Astrocyte (in vitro differentiated cells and primary cell): ENCODE measurements around the gene SYT8. TPM values are rescaled to one million over a fixed set of nuclear protein-coding genes. Genes with fewer than 3 reads are reported as not detected.

ENCODE experiments used
- DNase-seq: peaks from one replicate; pipeline ENCODE4 v3.0.0-alpha.2; 2010; ENCODE audit warnings: low read depth
- FAIRE-seq: peaks from 2 replicates; lab custom pipeline; 2011; peaks lifted over from hg19 to GRCh38; lab: Jason Lieb, UNC
- H2AFZ ChIP-seq: 2 replicates; pipeline ENCODE4 v1.6.0; 2012; ENCODE audit warnings: low read depth, low read length, inconsistent platforms
- H3K27ac ChIP-seq: 2 replicates; pipeline ENCODE4 v1.5.1; 2011; ENCODE audit warnings: low read depth, low read length, inconsistent platforms
- H3K27me3 ChIP-seq: 2 replicates; pipeline ENCODE4 v1.6.0; 2011; ENCODE audit warnings: low read length, inconsistent platforms; ENCODE audit not compliant: insufficient read depth
- H3K36me3 ChIP-seq: 2 replicates; pipeline ENCODE4 v1.5.1; 2011; ENCODE audit warnings: low read length, inconsistent platforms; ENCODE audit not compliant: insufficient read depth
- H3K4me1 ChIP-seq: 2 replicates; pipeline ENCODE4 v1.5.1; 2011; ENCODE audit warnings: low read length, inconsistent platforms; ENCODE audit not compliant: insufficient read depth
- H3K4me2 ChIP-seq: 2 replicates; pipeline ENCODE4 v1.6.0; 2012; ENCODE audit warnings: low read length, inconsistent platforms
- H3K4me3 ChIP-seq: 2 replicates; pipeline ENCODE4 v1.5.1; 2011; ENCODE audit warnings: low read depth, mild to moderate bottlenecking, low read length, inconsistent platforms; ENCODE audit not compliant: insufficient read depth
- H3K79me2 ChIP-seq: 2 replicates; pipeline ENCODE4 v1.6.0; 2012; ENCODE audit warnings: mild to moderate bottlenecking, low read length, inconsistent platforms; ENCODE audit not compliant: insufficient read depth
- H3K9ac ChIP-seq: 2 replicates; pipeline ENCODE4 v1.6.0; 2012; ENCODE audit warnings: mild to moderate bottlenecking, low read length, inconsistent platforms
- H3K9me3 ChIP-seq: 2 replicates; pipeline ENCODE4 v1.5.1; 2012; ENCODE audit warnings: low read depth, mild to moderate bottlenecking, low read length, inconsistent platforms; ENCODE audit not compliant: insufficient read depth
- H4K20me1 ChIP-seq: 2 replicates; pipeline ENCODE4 v1.6.0; 2012; ENCODE audit warnings: low read length, inconsistent platforms; ENCODE audit not compliant: insufficient read depth
- H3K27ac Mint-ChIP-seq: one replicate; pipeline ENCODE4 v1.8.0; 2021; ENCODE audit warnings: mild to moderate bottlenecking, mixed read lengths; ENCODE audit not compliant: unreplicated experiment
- H3K27me3 Mint-ChIP-seq: one replicate; pipeline ENCODE4 v1.8.0; 2021; ENCODE audit warnings: low read depth, mixed read lengths; ENCODE audit not compliant: unreplicated experiment
- H3K36me3 Mint-ChIP-seq: one replicate; pipeline ENCODE4 v1.8.0; 2021; ENCODE audit warnings: low read depth, mixed read lengths; ENCODE audit not compliant: unreplicated experiment
- H3K4me1 Mint-ChIP-seq: one replicate; pipeline ENCODE4 v1.8.0; 2021; ENCODE audit warnings: low read depth, mixed read lengths; ENCODE audit not compliant: unreplicated experiment
- H3K4me3 Mint-ChIP-seq: one replicate; pipeline ENCODE4 v1.8.0; 2021; ENCODE audit warnings: mild to moderate bottlenecking, moderate library complexity, mixed read lengths; ENCODE audit not compliant: unreplicated experiment
- H3K9me3 Mint-ChIP-seq: one replicate; pipeline ENCODE4 v1.8.0; 2021; ENCODE audit warnings: mild to moderate bottlenecking, mixed read lengths; ENCODE audit not compliant: unreplicated experiment
- CTCF ChIP-seq: IDR thresholded peaks from 2 replicates; pipeline ENCODE4 v1.5.1; 2011; ENCODE audit warnings: low read depth, mild to moderate bottlenecking, inconsistent platforms, low read length, moderate library complexity; ENCODE audit not compliant: insufficient read depth
- EZH2 ChIP-seq: IDR thresholded peaks from 2 replicates; pipeline ENCODE4 v1.6.1; 2012; ENCODE audit warnings: mild to moderate bottlenecking, low read length, inconsistent platforms; ENCODE audit not compliant: insufficient read depth
- total RNA-seq: library from RNA; stranded (reverse); gene quantifications from 2 replicates; pipeline ENCODE4 v1.2.1, GENCODE V29; 2021

The SYT8 gene
- total RNA-seq, 1 donor from 2014 or later = 0.36 TPM

- Histone ChIP-seq H3K4me2 (no peak overlapping the region), H2AFZ (no peak overlapping the region), H3K27ac (no peak overlapping the region), H3K9me3 (no peaks in the 10 kb centered on the region), H3K4me1 (peaks cover 40% of the 10 kb centered on the region), H3K9ac (no peak overlapping the region), H4K20me1 (no peaks in the 10 kb centered on the region), H3K4me3 (no peak overlapping the region), H3K79me2 (no peaks in the 10 kb centered on the region), H3K27me3 (no peaks in the 10 kb centered on the region), H3K36me3 (no peaks in the 10 kb centered on the region)
- peaks cover 2% of the 10 kb centered on the region for H3K36me3 Mint-ChIP-seq
- peaks cover 33% of the 10 kb centered on the region for H3K4me1 Mint-ChIP-seq
- no peak overlapping the region for H3K4me3 Mint-ChIP-seq
- H3K27me3 Mint-ChIP-seq = peaks cover 19% of the 10 kb centered on the region
- no peak for TF ChIP-seq EZH2
- no peak for TF ChIP-seq CTCF
- DNase-seq (no peak), FAIRE-seq (no peak)
- H3K9me3 Mint-ChIP-seq = no peaks in the 10 kb centered on the region
- H3K27ac Mint-ChIP-seq = no peak overlapping the region
Measured at GRCh38 chr11:1830004-1830321, 4.8 kb upstream of the SYT8 start.

GRCh38 chr11:1830322-1831223, 4.2 kb upstream of the SYT8 start:
- peaks cover 2% of the 10 kb centered on the region for H3K36me3 Mint-ChIP-seq
- no peak overlapping the region for H3K4me2 ChIP-seq
- H3K9me3 Mint-ChIP-seq = no peaks in the 10 kb centered on the region
- peaks cover 40% of the 10 kb centered on the region for H3K4me1 ChIP-seq
- no peak overlapping the region for H3K27ac ChIP-seq
- no peak overlapping the region for H3K9ac ChIP-seq
- H3K4me3 ChIP-seq = no peak overlapping the region
- TF ChIP-seq CTCF = no peak
- no peak for TF ChIP-seq EZH2
- no peaks in the 10 kb centered on the region for H3K79me2 ChIP-seq
- peaks cover 33% of the 10 kb centered on the region for H3K4me1 Mint-ChIP-seq
- FAIRE-seq (no peak), DNase-seq (peak; percentile 20)
- H3K27me3 ChIP-seq = no peaks in the 10 kb centered on the region
- H3K4me3 Mint-ChIP-seq = no peak overlapping the region
- no peaks in the 10 kb centered on the region for H3K36me3 ChIP-seq
- H2AFZ ChIP-seq = no peak overlapping the region
- H3K9me3 ChIP-seq = no peaks in the 10 kb centered on the region
- peak overlapping the region; percentile 58 for H3K27ac Mint-ChIP-seq
- H3K27me3 Mint-ChIP-seq = peaks cover 22% of the 10 kb centered on the region
- no peaks in the 10 kb centered on the region for H4K20me1 ChIP-seq
